Astrocyte (in vitro differentiated cells and primary cell): ENCODE results near the gene HCN3. TPM values are rescaled to one million over a fixed set of nuclear protein-coding genes. Genes with fewer than 3 reads are reported as not detected.

Experiments
- DNase-seq: peaks from one replicate; pipeline ENCODE4 v3.0.0-alpha.2; 2010; ENCODE audit warnings: low read depth
- FAIRE-seq: peaks from 2 replicates; lab custom pipeline; 2011; peaks lifted over from hg19 to GRCh38; lab: Jason Lieb, UNC
- H2AFZ ChIP-seq: 2 replicates; pipeline ENCODE4 v1.6.0; 2012; ENCODE audit warnings: low read depth, low read length, inconsistent platforms
- H3K27ac ChIP-seq: 2 replicates; pipeline ENCODE4 v1.5.1; 2011; ENCODE audit warnings: low read depth, low read length, inconsistent platforms
- H3K27me3 ChIP-seq: 2 replicates; pipeline ENCODE4 v1.6.0; 2011; ENCODE audit warnings: low read length, inconsistent platforms; ENCODE audit not compliant: insufficient read depth
- H3K36me3 ChIP-seq: 2 replicates; pipeline ENCODE4 v1.5.1; 2011; ENCODE audit warnings: low read length, inconsistent platforms; ENCODE audit not compliant: insufficient read depth
- H3K4me1 ChIP-seq: 2 replicates; pipeline ENCODE4 v1.5.1; 2011; ENCODE audit warnings: low read length, inconsistent platforms; ENCODE audit not compliant: insufficient read depth
- H3K4me2 ChIP-seq: 2 replicates; pipeline ENCODE4 v1.6.0; 2012; ENCODE audit warnings: low read length, inconsistent platforms
- H3K4me3 ChIP-seq: 2 replicates; pipeline ENCODE4 v1.5.1; 2011; ENCODE audit warnings: low read depth, mild to moderate bottlenecking, low read length, inconsistent platforms; ENCODE audit not compliant: insufficient read depth
- H3K79me2 ChIP-seq: 2 replicates; pipeline ENCODE4 v1.6.0; 2012; ENCODE audit warnings: mild to moderate bottlenecking, low read length, inconsistent platforms; ENCODE audit not compliant: insufficient read depth
- H3K9ac ChIP-seq: 2 replicates; pipeline ENCODE4 v1.6.0; 2012; ENCODE audit warnings: mild to moderate bottlenecking, low read length, inconsistent platforms
- H3K9me3 ChIP-seq: 2 replicates; pipeline ENCODE4 v1.5.1; 2012; ENCODE audit warnings: low read depth, mild to moderate bottlenecking, low read length, inconsistent platforms; ENCODE audit not compliant: insufficient read depth
- H4K20me1 ChIP-seq: 2 replicates; pipeline ENCODE4 v1.6.0; 2012; ENCODE audit warnings: low read length, inconsistent platforms; ENCODE audit not compliant: insufficient read depth
- H3K27ac Mint-ChIP-seq: one replicate; pipeline ENCODE4 v1.8.0; 2021; ENCODE audit warnings: mild to moderate bottlenecking, mixed read lengths; ENCODE audit not compliant: unreplicated experiment
- H3K27me3 Mint-ChIP-seq: one replicate; pipeline ENCODE4 v1.8.0; 2021; ENCODE audit warnings: low read depth, mixed read lengths; ENCODE audit not compliant: unreplicated experiment
- H3K36me3 Mint-ChIP-seq: one replicate; pipeline ENCODE4 v1.8.0; 2021; ENCODE audit warnings: low read depth, mixed read lengths; ENCODE audit not compliant: unreplicated experiment
- H3K4me1 Mint-ChIP-seq: one replicate; pipeline ENCODE4 v1.8.0; 2021; ENCODE audit warnings: low read depth, mixed read lengths; ENCODE audit not compliant: unreplicated experiment
- H3K4me3 Mint-ChIP-seq: one replicate; pipeline ENCODE4 v1.8.0; 2021; ENCODE audit warnings: mild to moderate bottlenecking, moderate library complexity, mixed read lengths; ENCODE audit not compliant: unreplicated experiment
- H3K9me3 Mint-ChIP-seq: one replicate; pipeline ENCODE4 v1.8.0; 2021; ENCODE audit warnings: mild to moderate bottlenecking, mixed read lengths; ENCODE audit not compliant: unreplicated experiment
- EZH2 ChIP-seq: IDR thresholded peaks from 2 replicates; pipeline ENCODE4 v1.6.1; 2012; ENCODE audit warnings: mild to moderate bottlenecking, low read length, inconsistent platforms; ENCODE audit not compliant: insufficient read depth
- total RNA-seq: library from RNA; stranded (reverse); gene quantifications from 2 replicates; pipeline ENCODE4 v1.2.1, GENCODE V29; 2021
- TF ChIP-seq, protein P1 (sequence below): IDR thresholded peaks from 2 replicates; pipeline ENCODE4 v1.5.1; 2011; ENCODE audit warnings: low read depth, mild to moderate bottlenecking, inconsistent platforms, low read length, moderate library complexity; ENCODE audit not compliant: insufficient read depth

Gene HCN3
- total RNA-seq, 1 donor from 2014 or later, result 3.6 TPM

DNA sequence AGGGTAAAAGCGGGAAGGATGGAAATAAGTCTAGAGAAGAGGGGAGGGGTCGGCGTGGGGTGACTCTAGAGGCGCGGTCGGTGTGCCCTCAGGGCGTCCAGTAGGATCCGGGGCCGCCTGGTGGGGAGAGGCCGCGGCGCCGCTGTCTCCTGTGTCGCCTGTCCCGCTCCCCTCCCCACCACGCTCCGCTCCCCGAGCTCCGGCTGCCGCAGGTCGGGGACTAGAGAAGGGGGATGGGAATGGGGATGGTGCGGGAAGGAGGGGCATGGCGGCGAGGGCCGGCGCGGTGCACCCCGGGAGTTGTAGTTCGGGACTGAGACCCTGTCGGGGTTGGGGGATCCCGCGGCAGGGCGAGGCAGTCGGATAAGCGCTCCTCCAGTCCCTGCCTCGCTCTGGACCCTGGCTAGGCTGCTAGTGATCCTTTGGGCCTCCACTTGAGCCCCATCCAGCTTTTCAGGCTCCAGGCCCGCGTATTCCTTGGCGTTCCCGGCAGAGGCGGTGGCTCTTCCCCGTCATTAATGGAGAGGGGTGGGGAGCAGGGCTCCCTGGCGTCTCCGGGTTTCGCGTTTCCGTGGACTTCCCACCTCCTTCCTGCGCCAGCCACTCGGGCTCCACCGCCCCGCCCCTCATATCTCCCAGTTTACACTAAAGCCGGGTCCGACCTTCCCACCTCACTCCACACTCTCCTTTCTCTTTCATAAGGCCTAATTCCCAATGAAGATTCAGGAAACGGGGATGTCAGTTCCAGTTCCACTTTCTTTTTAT is 21.8 kb upstream of the HCN3 start, which contains the start of gene ENTREP3:
ENTREP3 (minus strand) TSS at position 241 of the 765 bp plus-strand sequence. CDS start 606 bp downstream, outside the sequence.
- peaks cover 7% of the 10 kb centered on the region for H3K36me3 ChIP-seq
- peak within 1 kb of the TSS; percentile 82 for H3K9ac ChIP-seq
- H3K4me2 ChIP-seq, result peak within 1 kb of the TSS; percentile 97
- peak within 1 kb of the TSS; percentile 83 for H3K27ac ChIP-seq
- peaks cover 21% of the 10 kb centered on the region for H3K79me2 ChIP-seq
- Mint-ChIP-seq H3K27ac (peak within 1 kb of the TSS; percentile 77), H3K36me3 (peaks cover 10% of the 10 kb centered on the region), H3K27me3 (no peaks in the 10 kb centered on the region), H3K4me3 (peak within 1 kb of the TSS; percentile 82), H3K9me3 (no peaks in the 10 kb centered on the region), H3K4me1 (peaks cover 23% of the 10 kb centered on the region)
- peak; percentile 66 for DNase-seq
- H3K27me3 ChIP-seq, result no peaks in the 10 kb centered on the region
- no peaks in the 10 kb centered on the region for H3K9me3 ChIP-seq
- H2AFZ ChIP-seq, result peak within 1 kb of the TSS; percentile 98
- no peaks in the 10 kb centered on the region for H4K20me1 ChIP-seq
- H3K4me1 ChIP-seq, result peaks cover 27% of the 10 kb centered on the region
- FAIRE-seq, result no peak
- peak within 1 kb of the TSS; percentile 79 for H3K4me3 ChIP-seq
- no peak for TF ChIP-seq EZH2
- TF ChIP-seq, protein P1, sequence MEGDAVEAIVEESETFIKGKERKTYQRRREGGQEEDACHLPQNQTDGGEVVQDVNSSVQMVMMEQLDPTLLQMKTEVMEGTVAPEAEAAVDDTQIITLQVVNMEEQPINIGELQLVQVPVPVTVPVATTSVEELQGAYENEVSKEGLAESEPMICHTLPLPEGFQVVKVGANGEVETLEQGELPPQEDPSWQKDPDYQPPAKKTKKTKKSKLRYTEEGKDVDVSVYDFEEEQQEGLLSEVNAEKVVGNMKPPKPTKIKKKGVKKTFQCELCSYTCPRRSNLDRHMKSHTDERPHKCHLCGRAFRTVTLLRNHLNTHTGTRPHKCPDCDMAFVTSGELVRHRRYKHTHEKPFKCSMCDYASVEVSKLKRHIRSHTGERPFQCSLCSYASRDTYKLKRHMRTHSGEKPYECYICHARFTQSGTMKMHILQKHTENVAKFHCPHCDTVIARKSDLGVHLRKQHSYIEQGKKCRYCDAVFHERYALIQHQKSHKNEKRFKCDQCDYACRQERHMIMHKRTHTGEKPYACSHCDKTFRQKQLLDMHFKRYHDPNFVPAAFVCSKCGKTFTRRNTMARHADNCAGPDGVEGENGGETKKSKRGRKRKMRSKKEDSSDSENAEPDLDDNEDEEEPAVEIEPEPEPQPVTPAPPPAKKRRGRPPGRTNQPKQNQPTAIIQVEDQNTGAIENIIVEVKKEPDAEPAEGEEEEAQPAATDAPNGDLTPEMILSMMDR, result no peak

GRCh38 chr1:155256058-155256852 is 21.0 kb upstream of the HCN3 start:
- Histone ChIP-seq H3K4me3 (peak overlapping the region; percentile 79), H3K36me3 (peaks cover 7% of the 10 kb centered on the region), H3K4me2 (peak overlapping the region; percentile 97), H3K9me3 (no peaks in the 10 kb centered on the region), H3K27ac (peak overlapping the region; percentile 83), H3K9ac (peak overlapping the region; percentile 82), H4K20me1 (no peaks in the 10 kb centered on the region), H3K27me3 (no peaks in the 10 kb centered on the region), H2AFZ (peak overlapping the region; percentile 98), H3K4me1 (peaks cover 27% of the 10 kb centered on the region), H3K79me2 (peaks cover 29% of the 10 kb centered on the region)
- DNase-seq, result no peak
- no peak for FAIRE-seq
- no peak overlapping the region for H3K27ac Mint-ChIP-seq
- peak overlapping the region; percentile 82 for H3K4me3 Mint-ChIP-seq
- TF ChIP-seq, protein P1, result no peak
- H3K27me3 Mint-ChIP-seq, result no peaks in the 10 kb centered on the region
- peaks cover 25% of the 10 kb centered on the region for H3K4me1 Mint-ChIP-seq
- peaks cover 6% of the 10 kb centered on the region for H3K36me3 Mint-ChIP-seq
- H3K9me3 Mint-ChIP-seq, result no peaks in the 10 kb centered on the region
